Endothelial cell of umbilical vein (primary cell): ENCODE data around the gene SLC15A3.

Source experiments
- CTCF ChIP-seq, 2 donors: IDR thresholded peaks; 1 replicate in 1 of 2; 2 replicates in 1 of 2; pipeline ENCODE4 v1.5.1; 2011; ENCODE audit warnings: low read length in 2 of 2, mild to moderate bottlenecking in 2 of 2, moderate library complexity in 2 of 2, control low read depth in 1 of 2, inconsistent platforms in 1 of 2, low read depth in 1 of 2; ENCODE audit not compliant: insufficient read depth in 1 of 2; ENCODE audit errors: extremely low read depth in 1 of 2
- EZH2 ChIP-seq: IDR thresholded peaks from 2 replicates; pipeline ENCODE4 v1.6.1; 2012; ENCODE audit warnings: borderline replicate concordance, low read depth, mild to moderate bottlenecking, moderate library complexity, low read length, inconsistent platforms; ENCODE audit not compliant: severe bottlenecking
- MAX ChIP-seq: IDR thresholded peaks from 2 replicates; pipeline ENCODE4 v1.6.1; 2011; ENCODE audit not compliant: insufficient read depth, insufficient read length
- POLR2A ChIP-seq: IDR thresholded peaks from 2 replicates; pipeline ENCODE4 v1.6.1; 2012; ENCODE audit warnings: low read depth, mild to moderate bottlenecking, control low read depth, low read length

- no peak for TF ChIP-seq CTCF (IDR thresholded peaks at IDR 0.05; ENCODE audit: extremely low read depth in 1 of 2, insufficient read depth in 1 of 2, low read depth in 1 of 2, low read length in 2 of 2)
- no peak for TF ChIP-seq POLR2A
- TF ChIP-seq EZH2, result no peak
- TF ChIP-seq MAX, result no peak
Observed at GRCh38 chr11:60984149-60984548, 32.2 kb upstream of the SLC15A3 start.
